GM21390 (cell line): ENCODE measurements around the gene GBP3.
"Not testable (repeated sequence)": the region's sequence is repeated elsewhere in the genome, so short reads cannot be mapped to it uniquely, and the experiment has no call there.

Experiments
- ATAC-seq: cut with Tn5 transposase; IDR thresholded peaks from one replicate; pipeline ENCODE4 v1.9.1; 2021; ENCODE audit not compliant: unreplicated experiment

GBP3 gene

GRCh38 chr1:88979749-88980116, 42.9 kb downstream of the GBP3 start:
- no peak for ATAC-seq

GRCh38 chr1:88979054-88979748, 43.5 kb downstream of the GBP3 start:
- no peak for ATAC-seq

- ATAC-seq = no peak
Measured at GRCh38 chr1:88976235-88976634, 46.4 kb downstream of the GBP3 start.

GRCh38 chr1:88974616-88975172, 48.0 kb downstream of the GBP3 start:
- not testable (repeated sequence) for ATAC-seq

- ATAC-seq = no peak
Measured at GRCh38 chr1:88973520-88974137, 49.0 kb downstream of the GBP3 start.

GRCh38 chr1:88961647-88962275, 60.9 kb downstream of the GBP3 start:
- no peak for ATAC-seq

GRCh38 chr1:88961081-88961480, 61.6 kb downstream of the GBP3 start:
- no peak for ATAC-seq
